Mucosa of descending colon (tissue), 3 donors: ENCODE data around the gene AHNAK2. TPM values are rescaled to one million over a fixed set of nuclear protein-coding genes. Genes with fewer than 3 reads are reported as not detected.

Experiments
- ATAC-seq: fragments of 200-7000 bp; cut with Tn5 transposase; one replicate; pipeline ENCODE4 v1.9.1; 2020; ENCODE audit warnings: mild to moderate bottlenecking, moderate library complexity
- DNase-seq, 3 donors: peaks; one replicate each; pipeline ENCODE4 v3.0.0-alpha.2; 2020
- H3K36me3 ChIP-seq: fragments of 200-600 bp; one replicate; pipeline ENCODE4 v1.8.0; 2021; ENCODE audit warnings: low read depth, mild to moderate bottlenecking
- H3K4me1 ChIP-seq: fragments of 200-600 bp; one replicate; pipeline ENCODE4 v1.8.0; 2021; ENCODE audit warnings: low read depth, mild to moderate bottlenecking
- H3K4me3 ChIP-seq: fragments of 200-600 bp; one replicate; pipeline ENCODE4 v1.8.0; 2021; ENCODE audit warnings: mild to moderate bottlenecking
- H3K9me3 ChIP-seq: fragments of 200-600 bp; one replicate; pipeline ENCODE4 v1.8.0; 2021; ENCODE audit warnings: mild to moderate bottlenecking
- intact Hi-C, 2 donors: fragments of 100-400 bp; cut with DNase I in 1 of 2; cut with micrococcal nuclease in 1 of 2; formaldehyde crosslinking; loops; one replicate each; pipeline versions ENCODE4 v1.11.0 to v1.11.1; 2022; cut with DNase I, micrococcal nuclease
- total RNA-seq, 3 donors: library from RNA; stranded (reverse); fragmentation: NEBNext Ultra II Directional in 2 of 3; extraction: Animal tissue kit (Norgen Biotek cat#: 25700) in 2 of 3; gene quantifications; one replicate each; pipeline versions ENCODE4 v1.2.1 to v1.2.4, GENCODE V29; 2021 to 2023
- TF ChIP-seq, protein P1 (sequence below): fragments of 200-600 bp; IDR thresholded peaks from one replicate; pipeline ENCODE4 v1.8.0; 2022; ENCODE audit warnings: antibody characterized with exemption, mild to moderate bottlenecking
- donor health status: DM: no; HTN: no; CAD: no; lungs with moderate emphysema.
- donor health status: DM: no; HTN: no; CAD: no.
- donor health status: DM: no; HTN: yes; CAD: no.

Gene AHNAK2
- total RNA-seq, 3 donors from 2014 or later = 4.6 to 145 (median 20.3) TPM

DNA sequence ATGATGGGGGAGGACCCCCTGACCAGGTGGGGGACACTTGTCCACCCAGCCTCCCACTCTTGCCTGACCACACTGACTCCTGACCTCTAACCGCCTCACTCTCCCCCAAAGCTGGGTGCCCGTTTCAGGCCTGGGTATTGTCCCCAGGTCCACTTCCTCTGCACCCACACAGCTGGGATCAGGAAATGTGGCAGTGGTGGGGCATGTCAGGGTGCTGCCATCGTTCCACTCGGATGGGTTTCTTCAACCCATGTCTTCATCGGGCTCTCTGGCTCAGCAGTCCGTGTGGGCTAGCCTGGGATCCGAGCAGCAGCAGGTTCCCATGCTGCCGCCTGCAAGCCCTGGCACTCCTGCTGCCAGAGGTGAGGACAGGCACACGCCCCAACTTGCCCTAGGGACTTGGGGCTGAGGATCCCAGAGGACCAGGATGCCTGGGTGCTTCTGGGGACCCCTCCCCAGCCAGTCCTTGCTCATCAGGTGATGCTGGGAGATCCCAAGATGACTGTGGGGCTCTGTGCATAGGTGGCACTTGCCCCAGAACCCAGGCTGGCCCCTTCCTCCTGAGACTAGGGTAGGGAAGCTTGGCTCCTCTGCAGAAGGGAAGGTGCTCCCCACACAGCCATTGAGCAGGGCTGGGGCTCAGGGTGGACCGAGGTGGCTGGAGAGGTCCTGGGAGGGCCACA is 4.5 kb upstream of the AHNAK2 start:
- no peaks in the 10 kb centered on the region for H3K9me3 ChIP-seq
- H3K4me1 ChIP-seq = peaks cover 9% of the 10 kb centered on the region
- TF ChIP-seq, protein P1, sequence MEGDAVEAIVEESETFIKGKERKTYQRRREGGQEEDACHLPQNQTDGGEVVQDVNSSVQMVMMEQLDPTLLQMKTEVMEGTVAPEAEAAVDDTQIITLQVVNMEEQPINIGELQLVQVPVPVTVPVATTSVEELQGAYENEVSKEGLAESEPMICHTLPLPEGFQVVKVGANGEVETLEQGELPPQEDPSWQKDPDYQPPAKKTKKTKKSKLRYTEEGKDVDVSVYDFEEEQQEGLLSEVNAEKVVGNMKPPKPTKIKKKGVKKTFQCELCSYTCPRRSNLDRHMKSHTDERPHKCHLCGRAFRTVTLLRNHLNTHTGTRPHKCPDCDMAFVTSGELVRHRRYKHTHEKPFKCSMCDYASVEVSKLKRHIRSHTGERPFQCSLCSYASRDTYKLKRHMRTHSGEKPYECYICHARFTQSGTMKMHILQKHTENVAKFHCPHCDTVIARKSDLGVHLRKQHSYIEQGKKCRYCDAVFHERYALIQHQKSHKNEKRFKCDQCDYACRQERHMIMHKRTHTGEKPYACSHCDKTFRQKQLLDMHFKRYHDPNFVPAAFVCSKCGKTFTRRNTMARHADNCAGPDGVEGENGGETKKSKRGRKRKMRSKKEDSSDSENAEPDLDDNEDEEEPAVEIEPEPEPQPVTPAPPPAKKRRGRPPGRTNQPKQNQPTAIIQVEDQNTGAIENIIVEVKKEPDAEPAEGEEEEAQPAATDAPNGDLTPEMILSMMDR = no peak
- peak in 1 of 3 donors; percentile 19 for DNase-seq
- H3K4me3 ChIP-seq = no peak overlapping the region
- no peak for ATAC-seq
- no peaks in the 10 kb centered on the region for H3K36me3 ChIP-seq
- intact Hi-C loops = no loop called here

DNA sequence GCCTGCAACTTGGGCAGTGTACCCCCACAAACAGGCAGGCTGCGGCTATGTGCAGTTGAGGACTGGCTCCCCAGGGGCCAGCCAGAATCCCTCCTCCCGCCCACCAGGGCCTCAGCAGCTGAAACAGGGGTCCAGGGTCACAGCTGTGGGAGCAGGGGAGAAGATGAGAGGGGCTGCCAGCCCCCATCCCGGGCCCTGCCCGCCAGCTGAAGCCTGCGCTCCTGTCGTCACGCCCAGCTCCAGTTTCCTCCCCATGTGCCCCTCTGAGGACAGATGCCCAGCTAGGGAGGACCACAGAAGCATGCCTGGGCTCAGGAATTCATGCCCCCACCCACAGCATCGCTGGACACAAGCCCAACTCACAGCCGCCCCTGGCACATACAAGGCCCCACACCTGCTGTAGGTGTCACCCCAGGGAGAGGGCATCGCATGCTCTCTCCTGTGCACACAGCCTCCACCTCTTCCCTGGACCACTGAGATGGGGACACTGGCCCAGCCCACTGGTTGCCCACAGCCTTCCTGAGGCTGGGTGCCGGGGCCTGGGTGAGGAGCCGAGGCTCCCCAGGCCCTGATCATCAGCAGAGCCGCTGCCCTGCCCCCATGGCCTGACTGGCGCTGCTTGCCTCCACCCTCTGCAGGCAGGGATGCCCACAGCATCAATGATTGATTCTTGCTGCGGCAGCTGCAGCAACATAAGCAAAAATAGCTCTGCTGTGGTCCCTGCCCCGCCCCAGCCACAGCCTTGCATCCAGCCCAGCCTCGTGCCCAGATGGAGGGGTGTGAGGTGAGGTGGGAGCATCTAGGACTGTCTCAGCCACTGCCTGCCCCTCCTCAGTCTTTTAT is 3.7 kb upstream of the AHNAK2 start:
- Histone ChIP-seq H3K9me3 (no peaks in the 10 kb centered on the region), H3K4me1 (peaks cover 15% of the 10 kb centered on the region), H3K36me3 (no peaks in the 10 kb centered on the region), H3K4me3 (no peak overlapping the region)
- TF ChIP-seq, protein P1 = no peak
- ATAC-seq = no peak
- intact Hi-C loops = no loop called here
- peak in 1 of 3 donors; percentile 25 for DNase-seq

DNA sequence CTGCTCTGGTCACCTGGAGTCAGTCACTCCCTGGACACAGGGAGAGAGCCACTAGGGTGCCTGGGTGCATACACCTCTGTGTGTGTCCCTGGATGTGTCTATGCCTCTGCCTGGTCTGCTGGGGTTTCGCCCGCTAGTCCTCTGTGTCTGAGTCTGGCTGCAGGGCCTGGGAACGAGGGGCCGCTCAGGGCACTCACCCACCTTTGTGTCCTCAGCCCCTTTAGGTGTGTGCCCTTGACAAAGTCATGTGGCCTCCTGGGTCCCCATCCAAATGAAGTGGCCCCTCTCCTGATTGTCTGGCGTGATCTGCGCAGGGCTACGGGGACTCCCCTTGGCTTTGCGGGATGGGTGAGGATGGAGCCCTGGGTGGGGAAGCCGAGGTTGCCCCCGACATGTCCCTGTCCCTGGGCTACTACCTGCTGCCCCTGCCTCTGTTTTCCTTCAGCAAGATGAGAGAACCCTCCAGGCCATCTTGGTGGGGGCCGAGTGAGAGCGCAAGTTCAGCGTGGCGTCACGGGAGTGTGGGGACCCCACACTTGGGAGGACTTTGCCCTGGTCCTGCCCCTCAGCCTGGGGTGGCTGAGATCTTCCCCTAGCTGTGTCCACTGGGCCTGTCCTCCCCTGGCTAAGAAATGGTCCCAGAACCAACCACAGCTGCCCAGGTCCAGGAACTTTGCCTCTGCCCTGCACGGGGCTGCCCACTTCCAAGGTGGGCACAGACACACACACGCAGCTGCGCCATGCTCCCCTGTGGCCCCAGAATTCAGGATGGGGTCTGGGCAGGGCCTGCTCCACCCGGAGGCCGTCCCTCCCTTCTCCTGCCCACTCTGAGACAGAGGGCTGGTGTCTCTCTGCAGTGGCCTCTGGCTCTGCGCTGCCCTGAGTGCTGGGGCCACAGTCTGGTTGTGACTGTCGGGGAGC is 2.7 kb upstream of the AHNAK2 start:
- intact Hi-C loops = no loop called here
- TF ChIP-seq, protein P1 = no peak
- ATAC-seq = no peak

DNA sequence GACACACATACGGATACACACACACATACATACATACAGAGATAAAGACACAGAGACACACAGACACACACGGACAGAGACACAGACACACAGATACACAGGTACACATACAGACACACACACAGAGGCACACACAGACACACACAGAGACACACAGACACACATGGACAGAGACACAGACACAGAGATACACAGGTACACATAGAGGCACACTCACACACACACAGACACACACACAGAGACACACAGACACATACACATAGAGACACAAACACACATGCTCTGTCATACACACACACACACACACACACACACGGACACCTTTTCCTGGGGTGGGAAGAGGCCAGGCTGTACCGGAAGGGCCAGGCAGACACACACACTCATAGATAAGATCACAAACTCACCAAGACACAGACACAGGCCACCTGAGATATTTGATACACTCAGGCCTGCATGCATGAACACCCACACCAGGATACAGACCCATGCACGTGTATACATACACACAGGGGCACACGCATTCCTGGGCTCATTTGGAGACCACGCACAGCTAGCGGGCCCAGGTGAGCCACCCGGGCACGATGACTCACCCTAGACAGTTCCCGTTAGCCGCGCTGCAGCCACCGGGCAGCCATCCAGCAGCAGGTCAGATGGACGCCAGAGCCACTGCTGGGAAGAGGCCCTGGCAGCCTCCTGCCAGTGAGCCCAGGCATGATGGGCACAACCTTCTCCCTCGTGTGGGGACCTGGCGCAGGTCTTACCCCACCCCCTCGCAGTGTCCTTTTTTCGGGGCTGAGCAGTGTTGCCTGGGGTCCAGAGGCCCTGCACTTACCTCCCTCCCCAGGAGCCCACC is 1.8 kb upstream of the AHNAK2 start:
- TF ChIP-seq, protein P1 = no peak
- Histone ChIP-seq H3K4me1 (peaks cover 25% of the 10 kb centered on the region), H3K36me3 (no peaks in the 10 kb centered on the region), H3K4me3 (no peak overlapping the region), H3K9me3 (no peaks in the 10 kb centered on the region)
- ATAC-seq = no peak
- peak in 1 of 3 donors; percentile 35 for DNase-seq
- intact Hi-C loops = loop anchor here (10.0 kb wide), 1 partner anchor 65 kb away; no protein-coding TSS in a partner anchor

More for the DNA sequence above, 2.7 kb upstream of the AHNAK2 start:
- Histone ChIP-seq H3K9me3 (no peaks in the 10 kb centered on the region), H3K4me1 (peaks cover 21% of the 10 kb centered on the region), H3K4me3 (no peak overlapping the region), H3K36me3 (no peaks in the 10 kb centered on the region)
- DNase-seq = peak in 1 of 3 donors; percentile 20
